ENCODE measurements around the gene MTMR3.

DNA sequence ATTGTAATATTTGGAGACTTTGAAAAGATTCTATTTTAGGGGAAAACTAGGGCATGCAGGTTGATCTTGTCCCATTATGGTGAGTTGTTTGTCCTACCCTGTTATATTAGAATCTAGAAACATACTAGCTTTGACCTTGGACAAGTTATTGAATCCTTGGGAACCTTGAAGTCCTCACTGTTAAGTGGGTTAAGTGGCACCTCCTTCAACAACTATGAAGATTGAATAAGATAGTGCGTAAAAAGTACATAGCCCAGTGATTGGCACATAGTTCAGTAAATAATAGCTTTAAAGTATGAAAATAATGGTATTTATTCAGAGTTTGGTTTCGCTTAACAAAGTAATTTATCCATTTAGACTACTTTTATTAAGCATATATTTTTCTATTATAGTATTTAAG lies 51.6 kb downstream of the MTMR3 start:
- TF ChIP-seq, protein P1, sequence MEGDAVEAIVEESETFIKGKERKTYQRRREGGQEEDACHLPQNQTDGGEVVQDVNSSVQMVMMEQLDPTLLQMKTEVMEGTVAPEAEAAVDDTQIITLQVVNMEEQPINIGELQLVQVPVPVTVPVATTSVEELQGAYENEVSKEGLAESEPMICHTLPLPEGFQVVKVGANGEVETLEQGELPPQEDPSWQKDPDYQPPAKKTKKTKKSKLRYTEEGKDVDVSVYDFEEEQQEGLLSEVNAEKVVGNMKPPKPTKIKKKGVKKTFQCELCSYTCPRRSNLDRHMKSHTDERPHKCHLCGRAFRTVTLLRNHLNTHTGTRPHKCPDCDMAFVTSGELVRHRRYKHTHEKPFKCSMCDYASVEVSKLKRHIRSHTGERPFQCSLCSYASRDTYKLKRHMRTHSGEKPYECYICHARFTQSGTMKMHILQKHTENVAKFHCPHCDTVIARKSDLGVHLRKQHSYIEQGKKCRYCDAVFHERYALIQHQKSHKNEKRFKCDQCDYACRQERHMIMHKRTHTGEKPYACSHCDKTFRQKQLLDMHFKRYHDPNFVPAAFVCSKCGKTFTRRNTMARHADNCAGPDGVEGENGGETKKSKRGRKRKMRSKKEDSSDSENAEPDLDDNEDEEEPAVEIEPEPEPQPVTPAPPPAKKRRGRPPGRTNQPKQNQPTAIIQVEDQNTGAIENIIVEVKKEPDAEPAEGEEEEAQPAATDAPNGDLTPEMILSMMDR (IDR thresholded peaks at IDR 0.05): no peak
- TF ChIP-seq NRF1 (IDR thresholded peaks at IDR 0.05; ENCODE audit: low read depth, low read length) (no peak), FOXJ3 (CRISPR knock-in tag; IDR thresholded peaks at IDR 0.05) (no peak), POLR2AphosphoS5 (IDR thresholded peaks at IDR 0.05; ENCODE audit: low read depth, low read length) (no peak), SIN3A (IDR thresholded peaks at IDR 0.05; ENCODE audit: borderline replicate concordance, low read depth, low read length) (no peak), EZH2phosphoT487 (IDR thresholded peaks at IDR 0.05; ENCODE audit: borderline replicate concordance, low read depth) (no peak), GABPA (IDR thresholded peaks at IDR 0.05; ENCODE audit: low read depth) (no peak), FOSL2 (IDR thresholded peaks at IDR 0.05; ENCODE audit: borderline replicate concordance, low read depth) (no peak), TCF12 (IDR thresholded peaks at IDR 0.05) (no peak)
- TF ChIP-seq, protein P2, sequence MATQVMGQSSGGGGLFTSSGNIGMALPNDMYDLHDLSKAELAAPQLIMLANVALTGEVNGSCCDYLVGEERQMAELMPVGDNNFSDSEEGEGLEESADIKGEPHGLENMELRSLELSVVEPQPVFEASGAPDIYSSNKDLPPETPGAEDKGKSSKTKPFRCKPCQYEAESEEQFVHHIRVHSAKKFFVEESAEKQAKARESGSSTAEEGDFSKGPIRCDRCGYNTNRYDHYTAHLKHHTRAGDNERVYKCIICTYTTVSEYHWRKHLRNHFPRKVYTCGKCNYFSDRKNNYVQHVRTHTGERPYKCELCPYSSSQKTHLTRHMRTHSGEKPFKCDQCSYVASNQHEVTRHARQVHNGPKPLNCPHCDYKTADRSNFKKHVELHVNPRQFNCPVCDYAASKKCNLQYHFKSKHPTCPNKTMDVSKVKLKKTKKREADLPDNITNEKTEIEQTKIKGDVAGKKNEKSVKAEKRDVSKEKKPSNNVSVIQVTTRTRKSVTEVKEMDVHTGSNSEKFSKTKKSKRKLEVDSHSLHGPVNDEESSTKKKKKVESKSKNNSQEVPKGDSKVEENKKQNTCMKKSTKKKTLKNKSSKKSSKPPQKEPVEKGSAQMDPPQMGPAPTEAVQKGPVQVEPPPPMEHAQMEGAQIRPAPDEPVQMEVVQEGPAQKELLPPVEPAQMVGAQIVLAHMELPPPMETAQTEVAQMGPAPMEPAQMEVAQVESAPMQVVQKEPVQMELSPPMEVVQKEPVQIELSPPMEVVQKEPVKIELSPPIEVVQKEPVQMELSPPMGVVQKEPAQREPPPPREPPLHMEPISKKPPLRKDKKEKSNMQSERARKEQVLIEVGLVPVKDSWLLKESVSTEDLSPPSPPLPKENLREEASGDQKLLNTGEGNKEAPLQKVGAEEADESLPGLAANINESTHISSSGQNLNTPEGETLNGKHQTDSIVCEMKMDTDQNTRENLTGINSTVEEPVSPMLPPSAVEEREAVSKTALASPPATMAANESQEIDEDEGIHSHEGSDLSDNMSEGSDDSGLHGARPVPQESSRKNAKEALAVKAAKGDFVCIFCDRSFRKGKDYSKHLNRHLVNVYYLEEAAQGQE (IDR thresholded peaks at IDR 0.05; ENCODE audit: low read depth, low read length): no peak
